SK-N-SH (cell line): ENCODE data around the gene VPS13A. TPM values are rescaled to one million over a fixed set of nuclear protein-coding genes. Genes with fewer than 3 reads are reported as not detected.

ENCODE experiments used
- CTCF ChIA-PET: fragments of 300-600, 350-600 bp; formaldehyde crosslinking; extraction: SDS; loops from one replicate; lab custom pipeline; 2021; lab: Yijun Ruan, JAX
- POLR2A ChIA-PET: fragments of 350-600 bp; sonication (Branson Sonifier 250); formaldehyde crosslinking; extraction: SDS; loops from one replicate; lab custom pipeline; 2020; ENCODE audit warnings: antibody characterized with exemption, inconsistent platforms; lab: Yijun Ruan, JAX
- DNase-seq: peaks from one replicate; pipeline ENCODE4 v3.0.0; 2012
- H2AFZ ChIP-seq: fragments of 200-600 bp; sonication (generic); 2 replicates; pipeline ENCODE4 v1.8.1; 2016; ENCODE audit warnings: antibody characterized with exemption, mild to moderate bottlenecking, low read depth
- H3F3A ChIP-seq: fragments of 200-600 bp; sonication (generic); replicated peaks from 2 replicates; pipeline ENCODE3; 2016; ENCODE audit warnings: antibody characterized with exemption, mild to moderate bottlenecking; ENCODE audit not compliant: insufficient read depth
- H3K27ac ChIP-seq, 2 experiments: fragments of 200-500 bp in 1 of 2; fragments of 200-600 bp in 1 of 2; sonication (Bioruptor generic) in 1 of 2; sonication (generic), shearing (Covaris generic) in 1 of 2; 2 replicates each; pipeline versions ENCODE4 v1.5.1 to v1.6.1; 2014 to 2016; ENCODE audit warnings: low read depth in 2 of 2, inconsistent platforms in 1 of 2, low read length in 1 of 2, mild to moderate bottlenecking in 1 of 2, mixed read lengths in 1 of 2
- H3K27me3 ChIP-seq: fragments of 200-600 bp; sonication (generic), shearing (Covaris generic); 2 replicates; pipeline ENCODE4 v1.6.1; 2016; ENCODE audit warnings: mixed run types; ENCODE audit not compliant: insufficient read depth
- H3K36me3 ChIP-seq, 2 experiments: fragments of 200-500 bp in 1 of 2; fragments of 200-600 bp in 1 of 2; sonication (Bioruptor generic) in 1 of 2; sonication (generic) in 1 of 2; replicated peaks in 1 of 2; 2 replicates each; pipeline versions ENCODE3 to v1.5.1; 2014 to 2016; ENCODE audit warnings: low read length in 1 of 2, mild to moderate bottlenecking in 1 of 2; ENCODE audit not compliant: insufficient read depth in 2 of 2, control insufficient read depth in 1 of 2
- H3K4me1 ChIP-seq, 2 experiments: fragments of 200-500 bp in 1 of 2; fragments of 200-600 bp in 1 of 2; sonication (Bioruptor generic) in 1 of 2; sonication (generic), shearing (Covaris generic) in 1 of 2; 2 replicates each; pipeline versions ENCODE4 v1.5.1 to v1.6.1; 2014 to 2016; ENCODE audit warnings: low read depth in 1 of 2, low read length in 1 of 2, mixed run types in 1 of 2; ENCODE audit not compliant: insufficient read depth in 2 of 2, control insufficient read depth in 1 of 2
- H3K4me2 ChIP-seq: fragments of 200-600 bp; sonication (generic), shearing (Covaris generic); 2 replicates; pipeline ENCODE4 v1.6.1; 2017; ENCODE audit warnings: mixed run types
- H3K4me3 ChIP-seq, 2 experiments: fragments of 200-500 bp in 1 of 2; fragments of 200-600 bp in 1 of 2; sonication (Bioruptor generic) in 1 of 2; sonication (generic), shearing (Covaris generic) in 1 of 2; 2 replicates each; pipeline versions ENCODE4 v1.5.1 to v1.8.1; 2014 to 2016; ENCODE audit warnings: low read depth in 2 of 2, inconsistent platforms in 1 of 2, low read length in 1 of 2, mild to moderate bottlenecking in 1 of 2, mixed read lengths in 1 of 2, moderate library complexity in 1 of 2
- H3K79me2 ChIP-seq: fragments of 200-600 bp; sonication (generic); 2 replicates; pipeline ENCODE4 v1.8.1; 2017; ENCODE audit warnings: mild to moderate bottlenecking; ENCODE audit not compliant: insufficient read depth
- H3K9ac ChIP-seq: fragments of 200-600 bp; sonication (generic); 2 replicates; pipeline ENCODE4 v1.6.1; 2017; ENCODE audit warnings: mixed run types
- H3K9me2 ChIP-seq: fragments of 200-600 bp; sonication (generic); 2 replicates; pipeline ENCODE4 v1.6.1; 2017; ENCODE audit warnings: mixed run types
- H3K9me3 ChIP-seq: fragments of 200-600 bp; sonication (generic); 2 replicates; pipeline ENCODE4 v1.6.1; 2017; ENCODE audit warnings: mixed run types, mild to moderate bottlenecking, moderate library complexity
- H4K20me1 ChIP-seq: fragments of 200-600 bp; sonication (generic); 2 replicates; pipeline ENCODE4 v1.6.1; 2017; ENCODE audit warnings: mild to moderate bottlenecking, mixed run types; ENCODE audit not compliant: insufficient read depth
- FOSL2 ChIP-seq: IDR thresholded peaks from 2 replicates; pipeline ENCODE4 v1.4.0; 2012; ENCODE audit warnings: low read depth, mild to moderate bottlenecking, moderate library complexity, borderline replicate concordance
- FOXJ3 ChIP-seq: sonication (generic); formaldehyde crosslinking; IDR thresholded peaks from 2 replicates; pipeline ENCODE4 v1.5.1; 2020; ENCODE audit warnings: mild to moderate bottlenecking, missing genetic modification reagents
- FOXM1 ChIP-seq: IDR thresholded peaks from 2 replicates; pipeline ENCODE4 v1.4.0; 2012; ENCODE audit warnings: low read depth, mild to moderate bottlenecking
- GABPA ChIP-seq: IDR thresholded peaks from 2 replicates; pipeline ENCODE4 v1.4.0; 2012; ENCODE audit warnings: low read depth, mild to moderate bottlenecking
- MAX ChIP-seq: IDR thresholded peaks from 2 replicates; pipeline ENCODE4 v1.4.0; 2012; ENCODE audit warnings: low read depth
- PBX3 ChIP-seq: IDR thresholded peaks from 2 replicates; pipeline ENCODE4; 2012
- RAD21 ChIP-seq: IDR thresholded peaks from 2 replicates; pipeline ENCODE4 v1.6.1; 2012; ENCODE audit warnings: mild to moderate bottlenecking, low read length
- RCOR1 ChIP-seq: fragments of 150-350 bp; IDR thresholded peaks from 2 replicates; pipeline ENCODE4 v1.6.1; 2017; ENCODE audit warnings: antibody characterized with exemption, low read length
- RFX5 ChIP-seq: IDR thresholded peaks from 2 replicates; pipeline ENCODE4 v1.6.1; 2012; ENCODE audit warnings: mild to moderate bottlenecking, improper control_type of control experiment, low read length
- SIN3A ChIP-seq: IDR thresholded peaks from 2 replicates; pipeline ENCODE4 v1.6.1; 2012; ENCODE audit warnings: low read depth, mild to moderate bottlenecking, low read length, moderate library complexity, borderline replicate concordance
- TCF12 ChIP-seq: IDR thresholded peaks from 2 replicates; pipeline ENCODE4 v1.4.0; 2012
- TEAD4 ChIP-seq: IDR thresholded peaks from 2 replicates; pipeline ENCODE4 v1.4.0; 2012; ENCODE audit warnings: mild to moderate bottlenecking, borderline replicate concordance; ENCODE audit not compliant: insufficient read depth
- USF1 ChIP-seq: IDR thresholded peaks from 2 replicates; pipeline ENCODE4 v1.4.0; 2012; ENCODE audit warnings: low read depth, borderline replicate concordance
- YY1 ChIP-seq: IDR thresholded peaks from 2 replicates; pipeline ENCODE4 v1.4.0; 2012; ENCODE audit warnings: low read depth, mild to moderate bottlenecking
- WGBS: methylation state at CpG from one replicate; pipeline ENCODE4 v1.1.6; 2017; ENCODE audit warnings: low lambda C conversion rate; 5-methylcytosine and 5-hydroxymethylcytosine counted together
- polyA plus RNA-seq, 3 experiments: library from polyadenylated mRNA; depleted of rRNA; stranded (reverse); fragments of >200 nt; gene quantifications; 2 replicates each; pipeline ENCODE4 v1.2.3, GENCODE V29; 2012
- TF ChIP-seq, protein P1 (sequence below): fragments of 150-350 bp; IDR thresholded peaks from 2 replicates; pipeline ENCODE4 v1.6.1; 2016; ENCODE audit warnings: mild to moderate bottlenecking, low read depth, low read length

Gene VPS13A
- polyA plus RNA-seq, 1 of the 3 experiments (the other 2 are of a cell fraction), result 6.0 TPM

DNA sequence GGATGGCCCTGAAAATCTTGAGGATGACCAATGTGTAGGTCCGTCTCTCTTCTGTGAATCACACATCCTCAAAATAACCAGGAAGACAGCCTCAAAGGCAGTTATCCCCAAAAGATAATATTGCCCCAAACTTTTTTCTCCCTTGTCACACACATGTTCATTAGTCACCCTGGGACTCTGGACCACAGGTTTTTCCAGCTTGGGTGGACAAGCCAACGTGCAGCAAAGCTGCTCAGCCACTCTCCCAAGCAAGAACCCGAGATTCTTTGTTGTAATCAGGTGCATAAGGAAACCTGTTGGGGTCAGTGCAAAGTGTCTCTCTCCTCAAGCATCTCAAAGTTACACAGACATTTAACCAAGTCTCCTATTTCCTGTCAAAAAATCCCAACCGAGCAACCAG, 274.2 kb downstream of the VPS13A start:
- ChIA-PET POLR2A (no interaction called here), CTCF (interaction anchor here (1.0 to 1.1 kb wide), 2 partner anchors 18 to 300 kb away, joined by 4 to 5 read pairs; no protein-coding TSS in a partner anchor)
- H2AFZ ChIP-seq, result no peak overlapping the region
- no peaks in the 10 kb centered on the region for H3K9me2 ChIP-seq
- H3K4me3 ChIP-seq, result no peak overlapping the region
- no peak overlapping the region for H3K4me2 ChIP-seq
- peaks cover 9% of the 10 kb centered on the region for H3F3A ChIP-seq
- no peaks in the 10 kb centered on the region for H3K9me3 ChIP-seq
- no peaks in the 10 kb centered on the region for H4K20me1 ChIP-seq
- 61% methylated on average over 4 of the region's 4 CpGs for WGBS
- no peaks in the 10 kb centered on the region for H3K27me3 ChIP-seq
- no peaks in the 10 kb centered on the region for H3K36me3 ChIP-seq
- TF ChIP-seq YY1 (no peak), FOXM1 (no peak), SIN3A (no peak), USF1 (no peak), GABPA (no peak), MAX (no peak), RFX5 (no peak), FOXJ3 (CRISPR knock-in tag) (no peak), TEAD4 (no peak), PBX3 (no peak), TCF12 (no peak), FOSL2 (no peak), RAD21 (no peak), RCOR1 (no peak)
- TF ChIP-seq, protein P1, sequence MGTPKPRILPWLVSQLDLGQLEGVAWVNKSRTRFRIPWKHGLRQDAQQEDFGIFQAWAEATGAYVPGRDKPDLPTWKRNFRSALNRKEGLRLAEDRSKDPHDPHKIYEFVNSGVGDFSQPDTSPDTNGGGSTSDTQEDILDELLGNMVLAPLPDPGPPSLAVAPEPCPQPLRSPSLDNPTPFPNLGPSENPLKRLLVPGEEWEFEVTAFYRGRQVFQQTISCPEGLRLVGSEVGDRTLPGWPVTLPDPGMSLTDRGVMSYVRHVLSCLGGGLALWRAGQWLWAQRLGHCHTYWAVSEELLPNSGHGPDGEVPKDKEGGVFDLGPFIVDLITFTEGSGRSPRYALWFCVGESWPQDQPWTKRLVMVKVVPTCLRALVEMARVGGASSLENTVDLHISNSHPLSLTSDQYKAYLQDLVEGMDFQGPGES, result no peak
- no peak for DNase-seq
- no peak overlapping the region for H3K27ac ChIP-seq
- no peak overlapping the region for H3K9ac ChIP-seq
- H3K4me1 ChIP-seq, result peaks cover 0 to 6% of the 10 kb centered on the region in 2 experiments; a peak in 1 of 4 replicates
- no peaks in the 10 kb centered on the region for H3K79me2 ChIP-seq
